Activated CD4-positive, alpha-beta T cell treated with anti-CD3 and anti-CD28 coated beads, Interleukin-2, amount 50 U/mL, for 48 hours (primary cell): ENCODE measurements around the gene IRF1.
A peak's percentile ranks its signal among the peaks of the same experiment; 100 is the strongest.

ENCODE experiments used
- DNase-seq, 2 experiments: peaks; one replicate each; pipeline ENCODE4 v3.0.0-alpha.2; 2020

Gene IRF1

DNA sequence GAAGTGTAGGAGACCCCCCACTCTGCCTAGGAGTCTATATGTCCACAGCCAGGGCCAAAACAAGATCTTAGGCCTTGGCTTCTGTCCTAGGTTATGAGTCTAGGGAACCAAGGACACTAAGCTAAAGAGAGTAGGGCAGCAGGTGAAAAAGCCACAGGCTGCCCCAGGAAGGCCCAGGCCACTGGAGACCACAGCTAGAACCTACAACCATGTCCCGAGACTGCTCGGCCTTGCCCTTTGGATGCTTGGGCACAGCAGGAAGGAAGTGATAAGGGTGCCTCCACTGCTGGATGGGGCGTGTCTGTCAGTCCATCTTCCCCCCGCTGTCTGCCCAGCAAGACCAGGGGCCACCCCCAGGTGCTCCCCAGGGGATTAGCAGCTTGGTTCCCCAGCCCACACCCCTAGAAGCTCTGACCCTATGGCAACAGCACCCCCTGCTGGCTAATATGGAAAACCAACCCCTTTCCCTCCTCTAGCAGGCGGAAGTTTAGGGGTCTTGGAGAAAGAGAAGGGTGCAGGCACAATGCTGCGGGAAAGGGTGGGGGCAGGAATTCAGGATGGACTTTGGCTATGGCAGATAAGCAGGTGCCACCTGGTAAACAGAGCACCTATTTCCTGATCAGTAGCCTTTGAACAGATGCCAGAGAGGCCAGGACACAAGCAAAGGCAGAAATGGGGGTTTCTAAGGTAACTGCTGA lies 10.5 kb upstream of the IRF1 start:
- DNase-seq = peak; percentile 73 to 78

GRCh38 chr5:132500244-132500930 lies 9.8 kb upstream of the IRF1 start:
- DNase-seq = peak in 1 of 2 experiments; percentile 13

DNA sequence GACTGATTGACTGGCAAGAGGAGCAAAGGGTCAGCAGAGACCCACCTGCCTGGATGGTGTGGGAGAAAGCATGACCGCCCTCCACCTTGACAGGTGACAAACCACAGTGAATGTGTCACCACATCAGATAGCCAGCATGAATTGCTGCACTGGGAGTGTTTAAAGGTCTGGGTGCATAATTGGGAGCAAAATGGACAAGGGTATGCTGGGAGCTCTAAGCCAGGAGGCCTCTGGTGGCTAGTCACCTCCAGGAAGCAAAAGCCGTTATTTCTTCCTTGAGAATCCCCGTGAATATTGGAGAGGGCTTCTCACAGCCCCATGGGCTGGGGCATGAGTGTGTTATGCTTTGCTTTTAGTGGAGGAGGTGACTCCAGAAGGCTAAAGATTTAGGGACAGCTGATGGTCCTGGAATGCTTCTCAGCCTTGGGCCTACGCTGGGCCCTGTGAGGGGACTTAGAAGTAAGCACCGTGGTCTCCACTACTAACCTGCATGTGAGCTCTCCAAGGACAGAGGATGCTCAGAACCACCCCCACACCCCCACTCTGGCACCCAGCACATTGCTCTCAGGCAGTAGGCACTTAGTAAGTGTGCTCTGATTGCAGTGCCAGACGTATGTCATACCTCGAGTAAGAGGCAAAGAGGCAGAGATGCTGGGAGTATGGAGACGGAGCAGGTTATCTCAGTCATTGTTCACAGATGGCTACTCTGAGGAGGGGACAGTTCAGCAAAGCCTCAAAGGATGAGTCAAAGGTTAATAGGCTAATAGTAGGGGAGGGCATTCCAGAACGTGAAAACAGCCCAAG lies 9.1 kb upstream of the IRF1 start:
- peak in 1 of 2 experiments; percentile 8 for DNase-seq

DNA sequence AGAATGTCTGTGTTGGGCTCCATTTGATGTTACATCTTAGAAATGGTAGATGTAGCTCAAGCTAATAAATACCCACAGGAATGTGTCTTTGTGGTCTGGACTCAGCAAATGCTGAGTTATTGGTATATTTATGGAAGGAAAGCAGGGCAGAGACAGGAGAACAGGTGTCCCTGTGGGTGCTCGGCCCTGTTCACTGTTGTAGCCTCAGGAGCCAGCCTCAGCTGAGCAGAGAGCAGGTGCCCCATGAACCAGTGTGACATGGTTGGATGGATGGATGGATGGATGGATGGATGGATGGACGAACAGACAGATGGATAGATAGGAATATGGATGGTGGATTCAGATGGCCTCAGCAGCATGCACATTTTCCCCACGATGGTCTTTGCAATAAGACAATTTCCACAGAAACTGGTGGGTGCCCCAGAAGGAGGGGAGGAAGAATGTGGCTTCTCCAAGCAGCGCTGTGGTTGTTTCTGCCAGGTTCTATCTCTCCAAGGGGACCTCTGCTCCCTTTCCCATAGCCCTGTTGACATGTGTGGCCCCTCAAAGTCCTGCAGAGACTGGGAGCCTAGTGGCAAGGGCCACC lies 8.2 kb upstream of the IRF1 start:
- no peak for DNase-seq

DNA sequence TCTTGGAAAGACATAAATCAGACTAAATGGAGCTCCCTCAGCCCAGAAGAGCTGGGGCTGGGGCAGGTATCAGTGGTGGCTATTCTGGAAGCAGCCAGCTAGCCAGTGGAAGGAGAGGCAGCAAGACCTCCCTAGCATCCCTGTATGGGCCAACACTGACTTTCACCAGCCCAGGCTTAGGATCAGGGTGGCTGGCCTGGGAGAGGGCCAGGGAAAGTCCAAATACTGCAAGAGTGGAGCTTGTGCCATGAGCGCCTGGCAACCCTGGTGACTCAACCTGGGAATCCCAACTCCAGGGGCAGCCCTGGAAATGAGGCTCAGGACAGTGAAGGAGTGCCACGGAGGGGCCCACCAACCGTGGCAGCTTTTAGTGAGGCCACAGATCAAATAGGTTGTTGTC lies 7.6 kb upstream of the IRF1 start:
- DNase-seq = peak in 1 of 2 experiments; percentile 6

- peak in 1 of 2 experiments; percentile 8 for DNase-seq
These were observed 7.0 kb upstream of the IRF1 start for GRCh38 chr5:132497488-132497997.

DNA sequence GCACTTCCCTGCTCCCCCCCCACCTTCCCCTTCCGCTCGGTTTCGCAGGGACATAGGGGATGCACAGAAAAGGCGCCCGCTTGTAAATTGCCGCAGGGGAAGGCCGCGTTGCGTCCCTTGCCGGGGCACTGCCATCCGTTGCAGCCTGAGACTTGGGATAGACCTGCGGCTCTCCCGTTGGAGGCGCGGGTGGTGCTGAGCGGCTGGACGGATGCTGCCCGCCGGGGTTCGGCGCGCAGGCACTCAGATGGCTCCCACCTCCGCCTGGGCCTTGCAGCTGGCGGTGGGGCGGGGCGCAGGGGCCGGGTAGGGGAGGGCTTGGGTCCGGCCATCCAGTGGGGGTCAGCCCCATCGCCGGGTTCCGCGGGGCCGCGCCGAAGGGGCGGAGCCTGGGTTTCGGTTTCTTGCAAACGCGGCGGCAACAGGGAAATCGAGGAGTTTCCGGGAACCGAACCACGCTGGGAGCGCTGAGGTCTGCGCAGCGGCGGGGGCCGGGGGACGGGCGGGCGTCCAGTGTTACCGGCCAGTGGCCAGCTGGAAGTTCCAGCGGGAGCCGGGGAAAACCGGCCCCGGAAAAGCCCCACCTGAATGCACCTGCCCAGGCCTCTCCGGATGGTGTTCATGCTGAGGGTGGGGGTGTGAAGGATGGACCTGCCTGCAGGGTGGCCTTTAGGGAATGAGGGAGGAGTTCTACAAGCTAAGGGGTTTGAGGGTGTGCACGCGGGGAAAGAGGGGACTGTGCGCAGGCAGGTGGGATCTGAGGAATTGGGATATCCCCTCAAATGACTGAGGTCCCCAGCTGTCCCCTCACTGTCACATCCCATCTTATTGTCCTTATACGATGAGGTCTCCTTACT lies 6.3 kb upstream of the IRF1 start:
- peak; percentile 73 to 77 for DNase-seq

DNA sequence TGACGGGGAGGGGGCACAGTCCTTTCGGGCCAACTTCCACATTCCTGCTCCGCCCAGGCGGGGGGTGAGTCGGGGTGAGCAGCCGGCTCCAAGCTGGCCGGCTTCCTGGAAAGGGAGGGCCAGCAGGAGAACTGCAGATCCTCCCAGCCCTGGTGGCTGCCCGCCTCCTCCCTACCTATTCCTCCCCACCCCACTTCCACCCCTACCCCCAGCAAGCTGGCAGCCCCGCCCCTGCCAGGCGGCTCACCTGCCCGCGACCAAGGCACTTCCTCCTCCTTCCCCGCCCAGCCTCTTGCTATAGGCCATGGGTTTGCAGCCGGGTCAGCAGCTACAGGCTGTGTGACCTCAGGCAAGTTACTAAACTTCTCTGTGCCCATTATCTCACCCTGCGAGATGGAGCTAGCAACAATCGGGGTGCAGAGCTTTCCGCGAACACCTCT lies 5.6 kb upstream of the IRF1 start:
- DNase-seq = peak; percentile 84 to 89

GRCh38 chr5:132495667-132496190 lies 5.2 kb upstream of the IRF1 start:
- peak; percentile 73 to 80 for DNase-seq

GRCh38 chr5:132493821-132494220 lies 3.2 kb upstream of the IRF1 start:
- DNase-seq = peak in 1 of 2 experiments; percentile 2

DNA sequence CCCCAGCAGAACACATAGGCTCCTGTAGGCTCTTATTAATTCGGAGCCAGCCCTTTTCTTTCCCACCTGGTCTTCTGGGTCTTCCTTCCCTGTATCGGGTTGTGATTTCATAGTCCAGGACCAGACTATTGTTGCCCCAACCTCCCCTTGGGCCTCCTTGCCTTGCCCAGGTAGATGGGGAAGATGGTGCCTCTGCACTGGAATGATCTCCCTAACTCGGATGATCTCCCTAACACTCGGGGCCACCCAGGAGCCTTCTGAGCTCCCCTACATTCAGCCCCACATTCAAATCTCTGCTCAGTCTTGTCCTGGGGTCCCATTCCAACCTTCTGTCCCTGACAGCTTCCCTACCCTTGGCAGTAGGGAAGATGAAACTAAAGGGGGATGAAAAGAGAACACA lies 2.7 kb upstream of the IRF1 start:
- DNase-seq = peak in 1 of 2 experiments; percentile 6

- DNase-seq = no peak
These were observed 2.0 kb upstream of the IRF1 start for GRCh38 chr5:132492386-132493125.

DNA sequence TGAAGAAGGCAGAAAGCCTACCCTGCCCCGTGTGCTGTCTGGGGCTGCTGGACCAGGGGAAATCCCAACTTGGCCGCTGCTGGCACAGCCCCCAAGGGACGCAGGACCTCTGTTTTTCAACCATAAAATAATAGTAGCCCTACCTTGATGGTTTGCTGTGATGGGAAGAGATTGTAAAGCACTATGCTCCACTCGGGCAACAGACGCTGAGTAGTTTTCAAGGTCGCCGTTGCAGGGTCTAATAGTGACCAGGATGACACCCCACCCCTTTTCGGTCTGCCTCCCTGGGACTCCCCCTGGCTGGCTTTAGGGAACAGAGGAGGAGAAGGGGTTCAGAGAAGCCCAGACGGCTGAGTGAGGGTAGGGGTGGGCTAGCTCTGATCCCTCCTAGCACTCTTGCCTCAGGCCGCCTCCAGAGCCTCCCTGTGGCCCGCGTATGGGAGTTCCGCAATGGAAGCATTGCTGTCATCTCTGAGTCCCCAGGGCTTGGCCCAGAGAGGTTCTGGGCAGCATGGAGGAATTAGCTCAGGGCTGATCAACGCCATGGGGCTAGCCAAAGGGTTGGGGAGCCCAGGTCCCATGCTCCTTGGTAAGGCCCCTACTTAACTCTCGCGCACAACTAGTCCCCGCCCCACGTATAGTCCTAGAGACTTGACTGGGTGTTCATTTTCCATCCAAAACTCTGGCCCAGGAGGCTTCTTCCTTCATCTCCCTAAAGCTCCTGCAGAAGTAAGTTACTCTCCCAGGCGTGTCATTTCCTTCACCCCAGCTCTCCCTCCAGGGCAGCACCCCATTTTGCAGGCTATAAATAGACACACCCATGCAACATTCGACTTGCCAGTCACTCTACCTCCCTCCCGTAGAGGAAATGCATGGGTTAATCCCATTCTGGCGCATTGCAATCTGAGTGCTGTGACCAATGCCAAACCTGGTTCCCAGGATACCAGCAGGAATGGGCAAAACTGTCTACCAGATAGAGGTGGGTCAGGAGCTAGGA lies 1.1 kb upstream of the IRF1 start:
- peak in 1 of 2 experiments; percentile 47 for DNase-seq

GRCh38 chr5:132489871-132490483 lies 596 bp downstream of the IRF1 start:
- DNase-seq = peak; percentile 55 to 56

DNA sequence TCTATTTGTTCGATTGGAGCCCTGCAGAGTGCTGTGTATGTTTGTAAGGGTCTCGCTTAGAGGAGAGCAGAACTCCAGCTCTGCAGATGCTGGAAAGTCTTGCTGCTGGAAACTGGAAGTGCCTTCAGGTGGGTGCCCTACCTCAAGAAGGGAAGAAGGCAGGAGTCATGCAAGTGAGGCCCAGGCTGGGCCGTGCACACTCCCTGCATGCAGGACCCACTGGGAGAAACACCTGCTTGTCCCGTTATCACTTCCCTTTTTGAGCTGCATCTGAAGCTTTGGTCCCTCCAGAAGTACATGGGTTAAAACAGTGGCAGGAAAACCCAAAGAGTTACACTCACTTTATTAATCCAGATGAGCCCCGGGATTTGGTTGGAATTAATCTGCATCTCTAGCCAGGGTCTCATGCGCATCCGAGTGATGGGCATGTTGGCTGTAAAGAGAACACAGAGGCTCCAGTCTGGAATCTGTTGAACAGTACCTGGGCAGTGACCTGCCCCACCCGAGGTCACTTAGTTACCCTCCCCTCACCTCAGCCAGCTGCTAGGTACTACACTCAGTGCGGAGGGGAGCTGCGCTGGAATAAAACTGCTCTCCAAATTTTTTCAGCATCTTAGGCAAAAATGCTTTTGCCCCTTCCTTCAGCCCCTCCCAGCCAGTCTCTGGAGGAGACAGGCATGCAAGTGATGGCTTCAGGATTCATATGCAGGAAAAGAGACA lies 1.4 kb downstream of the IRF1 start:
- peak in 1 of 2 experiments; percentile 31 for DNase-seq

DNA sequence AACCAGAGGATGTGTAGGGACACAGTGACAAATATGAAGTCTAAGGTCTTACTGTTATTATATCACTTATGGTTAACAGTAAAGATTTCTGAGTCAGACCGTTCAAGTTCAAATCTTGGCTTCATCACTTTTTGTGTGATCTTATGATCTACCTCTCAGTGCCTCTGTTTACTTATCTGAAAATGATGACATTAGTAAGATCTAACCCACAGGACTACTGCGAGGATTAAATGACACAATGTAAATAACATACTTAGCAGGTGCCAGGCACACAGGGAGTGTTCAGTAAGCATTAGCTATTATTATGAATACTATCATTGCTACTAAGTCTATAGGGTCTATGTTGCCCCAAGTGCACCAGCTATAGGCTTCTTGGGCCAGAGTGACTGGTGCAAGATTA lies 2.0 kb downstream of the IRF1 start:
- DNase-seq = peak in 1 of 2 experiments; percentile 18

- DNase-seq = peak in 1 of 2 experiments; percentile 14
These were observed 2.6 kb downstream of the IRF1 start for GRCh38 chr5:132487841-132488555.

DNA sequence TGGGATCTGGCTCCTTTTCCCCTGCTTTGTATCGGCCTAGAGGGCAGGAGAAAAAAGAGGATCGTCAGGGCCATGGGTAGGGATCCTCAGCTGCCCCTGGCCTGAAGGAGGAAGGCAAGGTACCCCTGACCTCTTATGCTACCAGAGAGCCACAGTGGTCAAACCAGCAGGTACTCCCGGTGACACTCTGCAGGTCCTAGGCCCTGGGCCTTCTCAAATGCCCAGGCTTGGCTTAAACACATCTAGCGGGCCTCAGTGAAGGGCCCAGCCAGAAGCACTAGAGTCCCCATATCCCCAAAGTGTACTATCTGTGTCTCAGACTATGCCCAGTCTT lies 3.5 kb downstream of the IRF1 start:
- DNase-seq = peak in 1 of 2 experiments; percentile 8
